Immature natural killer cell (primary cell): ENCODE data around the gene APOE. TPM values are rescaled to one million over a fixed set of nuclear protein-coding genes. Genes with fewer than 3 reads are reported as not detected.
"Not testable (repeated sequence)": the region's sequence is repeated elsewhere in the genome, so short reads cannot be mapped to it uniquely, and the experiment has no call there.

Experiments
- DNase-seq, 3 donors: peaks; one replicate each; pipeline ENCODE4 v3.0.0; 2022; ENCODE audit warnings: mixed read lengths in 1 of 3
- H3K27ac Mint-ChIP-seq, 6 donors: one replicate each; pipeline ENCODE4 v1.8.0; 2020; ENCODE audit warnings: mixed read lengths in 6 of 6, mild to moderate bottlenecking in 5 of 6, inconsistent platforms in 4 of 6, moderate library complexity in 3 of 6
- H3K27me3 Mint-ChIP-seq, 3 donors: one replicate each; pipeline ENCODE4 v1.8.0; 2020 to 2021; ENCODE audit warnings: low read depth in 3 of 3, mild to moderate bottlenecking in 3 of 3, mixed read lengths in 3 of 3, moderate library complexity in 3 of 3, inconsistent platforms in 1 of 3
- H3K36me3 Mint-ChIP-seq, 3 donors: one replicate each; pipeline ENCODE4 v1.8.0; 2020; ENCODE audit warnings: mixed read lengths in 3 of 3, inconsistent platforms in 2 of 3, mild to moderate bottlenecking in 2 of 3
- H3K4me1 Mint-ChIP-seq, 2 donors: one replicate each; pipeline ENCODE4 v1.8.0; 2020; ENCODE audit warnings: inconsistent platforms in 2 of 2, mild to moderate bottlenecking in 2 of 2, mixed read lengths in 2 of 2, moderate library complexity in 1 of 2
- H3K4me3 Mint-ChIP-seq, 5 donors: one replicate each; pipeline ENCODE4 v1.8.0; 2020; ENCODE audit warnings: mild to moderate bottlenecking in 5 of 5, mixed read lengths in 5 of 5, inconsistent platforms in 3 of 5, moderate library complexity in 3 of 5
- H3K9me3 Mint-ChIP-seq, 6 donors: one replicate each; pipeline ENCODE4 v1.8.0; 2020; ENCODE audit warnings: mild to moderate bottlenecking in 6 of 6, mixed read lengths in 6 of 6, inconsistent platforms in 4 of 6, moderate library complexity in 3 of 6
- polyA plus RNA-seq, 3 donors: library from polyadenylated mRNA; unstranded; fragments of 300-500 nt; fragmentation: Illumina TruSeq; gene quantifications; one replicate each; pipeline ENCODE4 v1.2.3, GENCODE V29; 2021

Gene APOE
- polyA plus RNA-seq, 3 donors from 2014 or later, result not detected

GRCh38 chr19:44908074-44908835 lies 2.7 kb downstream of the APOE start:
- Mint-ChIP-seq H3K27ac (no peak overlapping the region), H3K4me3 (no peak overlapping the region), H3K27me3 (peaks cover 9 to 19% (median 12%) of the 10 kb centered on the region in 3 donors), H3K36me3 (no peaks in the 10 kb centered on the region), H3K9me3 (peaks cover 0 to 1% (median 0%) of the 10 kb centered on the region in 6 donors), H3K4me1 (no peaks in the 10 kb centered on the region)
- DNase-seq, result no peak

- no peak for DNase-seq
- H3K9me3 Mint-ChIP-seq, result peaks cover 0 to 1% (median 0%) of the 10 kb centered on the region in 6 donors
- H3K4me3 Mint-ChIP-seq, result no peak overlapping the region
- H3K36me3 Mint-ChIP-seq, result no peaks in the 10 kb centered on the region
- H3K27ac Mint-ChIP-seq, result no peak overlapping the region
- peaks cover 0 to 3% of the 10 kb centered on the region in 2 donors for H3K4me1 Mint-ChIP-seq
- peaks cover 9 to 22% (median 12%) of the 10 kb centered on the region in 3 donors for H3K27me3 Mint-ChIP-seq
These were observed 3.3 kb downstream of the APOE start for GRCh38 chr19:44908836-44909261.

- Mint-ChIP-seq H3K36me3 (no peaks in the 10 kb centered on the region), H3K9me3 (peaks cover 0 to 1% (median 0%) of the 10 kb centered on the region in 6 donors), H3K4me3 (no peak overlapping the region), H3K27ac (no peak overlapping the region), H3K4me1 (peaks cover 2 to 7% of the 10 kb centered on the region in 2 donors), H3K27me3 (peaks cover 10 to 26% (median 12%) of the 10 kb centered on the region in 3 donors)
- no peak for DNase-seq
These were observed 4.2 kb downstream of the APOE start for GRCh38 chr19:44909775-44910174.

- not testable (repeated sequence) for H3K4me1 Mint-ChIP-seq, DNase-seq, H3K9me3 Mint-ChIP-seq, H3K4me3 Mint-ChIP-seq, H3K27ac Mint-ChIP-seq, H3K36me3 Mint-ChIP-seq
- peaks cover 6 to 22% (median 13%) of the 10 kb centered on the region in 3 donors for H3K27me3 Mint-ChIP-seq
These were observed 6.3 kb downstream of the APOE start for GRCh38 chr19:44911896-44912295.

GRCh38 chr19:44912854-44913253 lies 7.3 kb downstream of the APOE start:
- Mint-ChIP-seq H3K4me3 (no peak overlapping the region), H3K4me1 (peaks cover 6 to 10% of the 10 kb centered on the region in 2 donors), H3K27me3 (peaks cover 7 to 20% (median 13%) of the 10 kb centered on the region in 3 donors), H3K27ac (peak overlapping the region in 1 of 6 donors; percentile 55), H3K9me3 (peaks cover 0 to 1% (median 0%) of the 10 kb centered on the region in 6 donors), H3K36me3 (no peaks in the 10 kb centered on the region)
- no peak for DNase-seq

- not testable (repeated sequence) for H3K9me3 Mint-ChIP-seq, H3K4me1 Mint-ChIP-seq, H3K36me3 Mint-ChIP-seq, DNase-seq
- H3K27ac Mint-ChIP-seq, result peak overlapping the region in 2 of 6 donors; percentile 17 to 73
- H3K4me3 Mint-ChIP-seq, result peak overlapping the region in 4 of 5 donors; percentile 38 to 84 (median 57)
- peaks cover 5 to 20% (median 13%) of the 10 kb centered on the region in 3 donors for H3K27me3 Mint-ChIP-seq
These were observed 8.2 kb downstream of the APOE start for GRCh38 chr19:44913512-44914432.

GRCh38 chr19:44914433-44915206 lies 9.0 kb downstream of the APOE start, which contains the start of gene APOC1:
TSS of gene APOC1 (plus strand) at chr19:44914608. CDS start at chr19:44914892, 284 bp downstream.
- H3K27me3 Mint-ChIP-seq, result peaks cover 5 to 20% (median 15%) of the 10 kb centered on the region in 3 donors
- not testable (repeated sequence) for H3K4me1 Mint-ChIP-seq, H3K36me3 Mint-ChIP-seq, H3K9me3 Mint-ChIP-seq
- H3K4me3 Mint-ChIP-seq, result peak within 1 kb of the TSS; percentile 79 to 89 (median 84)
- peak; percentile 68 to 73 (median 73) for DNase-seq
- peak within 1 kb of the TSS in 3 of 6 donors; percentile 49 to 82 (median 73) for H3K27ac Mint-ChIP-seq

- Mint-ChIP-seq H3K27ac (no peak overlapping the region), H3K9me3 (no peaks in the 10 kb centered on the region), H3K4me1 (peaks cover 0 to 6% of the 10 kb centered on the region in 2 donors), H3K36me3 (no peaks in the 10 kb centered on the region), H3K27me3 (peaks cover 0 to 11% (median 0%) of the 10 kb centered on the region in 3 donors), H3K4me3 (no peak overlapping the region)
- DNase-seq, result no peak
These were observed 18.7 kb downstream of the APOE start for GRCh38 chr19:44924243-44924725.

GRCh38 chr19:44925114-44925891 lies 19.7 kb downstream of the APOE start:
- peaks cover 0 to 6% of the 10 kb centered on the region in 2 donors for H3K4me1 Mint-ChIP-seq
- H3K4me3 Mint-ChIP-seq, result no peak overlapping the region
- peaks cover 0 to 11% (median 3%) of the 10 kb centered on the region in 3 donors for H3K27me3 Mint-ChIP-seq
- H3K36me3 Mint-ChIP-seq, result no peaks in the 10 kb centered on the region
- no peak for DNase-seq
- peak overlapping the region in 1 of 6 donors; percentile 5 for H3K27ac Mint-ChIP-seq
- no peaks in the 10 kb centered on the region for H3K9me3 Mint-ChIP-seq

GRCh38 chr19:44926245-44927077 lies 20.9 kb downstream of the APOE start:
- H3K27ac Mint-ChIP-seq, H3K9me3 Mint-ChIP-seq, DNase-seq, H3K4me1 Mint-ChIP-seq, H3K36me3 Mint-ChIP-seq: not testable (repeated sequence)
- peak overlapping the region in 1 of 5 donors; percentile 42 for H3K4me3 Mint-ChIP-seq
- H3K27me3 Mint-ChIP-seq, result peaks cover 0 to 11% (median 3%) of the 10 kb centered on the region in 3 donors

- H3K27me3 Mint-ChIP-seq, result peaks cover 0 to 11% (median 3%) of the 10 kb centered on the region in 3 donors
- H3K27ac Mint-ChIP-seq, result no peak overlapping the region
- H3K9me3 Mint-ChIP-seq, result no peaks in the 10 kb centered on the region
- H3K4me3 Mint-ChIP-seq, result no peak overlapping the region
- H3K4me1 Mint-ChIP-seq, result peaks cover 0 to 6% of the 10 kb centered on the region in 2 donors
- H3K36me3 Mint-ChIP-seq, result no peaks in the 10 kb centered on the region
- DNase-seq, result no peak
These were observed 22.1 kb downstream of the APOE start for GRCh38 chr19:44927746-44928145.

- DNase-seq, result no peak
- H3K36me3 Mint-ChIP-seq, result no peaks in the 10 kb centered on the region
- H3K27ac Mint-ChIP-seq, result peak overlapping the region in 1 of 6 donors; percentile 75
- peaks cover 0 to 6% of the 10 kb centered on the region in 2 donors for H3K4me1 Mint-ChIP-seq
- H3K27me3 Mint-ChIP-seq, result peaks cover 3 to 10% (median 5%) of the 10 kb centered on the region in 3 donors
- no peaks in the 10 kb centered on the region for H3K9me3 Mint-ChIP-seq
- H3K4me3 Mint-ChIP-seq, result no peak overlapping the region
These were observed 24.5 kb downstream of the APOE start for GRCh38 chr19:44930088-44930487.
